Activated CD8-positive, alpha-beta T cell treated with anti-CD3 and anti-CD28 coated beads, Interleukin-2, amount 10 ng/mL, durations not matched to agents 7 days and 5 days (primary cell): ENCODE results near the gene LUZP4. TPM values are rescaled to one million over a fixed set of nuclear protein-coding genes. Genes with fewer than 3 reads are reported as not detected.

Experiments
- ATAC-seq: fragments of 150-1000 bp; cut with Tn5 transposase; one replicate; pipeline ENCODE4 v1.10.0; 2021; ENCODE audit warnings: moderate library complexity
- CTCF ChIA-PET: fragments of 350-600 bp; sonication (Branson Sonifier 250); formaldehyde crosslinking; loops from one replicate; lab custom pipeline; 2021; ENCODE audit warnings: antibody characterized with exemption; lab: Charles Lee
- POLR2A ChIA-PET: fragments of 350-600 bp; sonication (Branson Sonifier 250); formaldehyde crosslinking; loops from one replicate; lab custom pipeline; 2021; ENCODE audit warnings: antibody characterized with exemption; lab: Charles Lee
- DNase-seq: peaks from one replicate; pipeline ENCODE4 v3.0.0-alpha.2; 2020
- H3K27ac Mint-ChIP-seq: one replicate; pipeline ENCODE4 v1.8.0; 2021; ENCODE audit warnings: mild to moderate bottlenecking, mixed read lengths
- H3K27me3 Mint-ChIP-seq: one replicate; pipeline ENCODE4 v1.8.0; 2021; ENCODE audit warnings: low read depth, mixed read lengths
- H3K36me3 Mint-ChIP-seq: one replicate; pipeline ENCODE4 v1.8.0; 2021; ENCODE audit warnings: low read depth, mixed read lengths
- H3K4me1 Mint-ChIP-seq: one replicate; pipeline ENCODE4 v1.8.0; 2021; ENCODE audit warnings: low read depth, mixed read lengths
- H3K4me3 Mint-ChIP-seq: one replicate; pipeline ENCODE4 v1.8.0; 2021; ENCODE audit warnings: mild to moderate bottlenecking, mixed read lengths
- H3K9me3 Mint-ChIP-seq: one replicate; pipeline ENCODE4 v1.8.0; 2022; ENCODE audit warnings: mixed read lengths; ENCODE audit not compliant: insufficient read depth
- total RNA-seq, 2 experiments: library from RNA; stranded (reverse); gene quantifications; one replicate each; pipeline ENCODE4 v1.2.3, GENCODE V29; 2021

Gene LUZP4
- total RNA-seq: not detected

- Mint-ChIP-seq H3K27me3 (no peaks in the 10 kb centered on the region), H3K27ac (no peak within 1 kb of the TSS), H3K4me3 (no peak within 1 kb of the TSS), H3K4me1 (no peaks in the 10 kb centered on the region), H3K9me3 (no peaks in the 10 kb centered on the region), H3K36me3 (no peaks in the 10 kb centered on the region)
- ATAC-seq (no peak), DNase-seq (no peak)
- POLR2A ChIA-PET: no interaction called here
- CTCF ChIA-PET: no interaction called here
Observed at GRCh38 chrX:115289465-115289864, at the start of gene LUZP4. LUZP4 (plus strand) TSS chrX:115289715; CDS start chrX:115289760, 45 bp downstream.

GRCh38 chrX:115251458-115252233 is 37.9 kb upstream of the LUZP4 start:
- no peaks in the 10 kb centered on the region for H3K4me1 Mint-ChIP-seq
- no peak overlapping the region for H3K4me3 Mint-ChIP-seq
- H3K27me3 Mint-ChIP-seq: no peaks in the 10 kb centered on the region
- POLR2A ChIA-PET: no interaction called here
- CTCF ChIA-PET: no interaction called here
- no peak overlapping the region for H3K27ac Mint-ChIP-seq
- no peaks in the 10 kb centered on the region for H3K9me3 Mint-ChIP-seq
- DNase-seq (no peak), ATAC-seq (no peak)
- no peaks in the 10 kb centered on the region for H3K36me3 Mint-ChIP-seq

- ChIA-PET POLR2A (no interaction called here), CTCF (no interaction called here)
- Mint-ChIP-seq H3K4me3 (no peak overlapping the region), H3K27me3 (no peaks in the 10 kb centered on the region), H3K4me1 (no peaks in the 10 kb centered on the region), H3K9me3 (no peaks in the 10 kb centered on the region), H3K36me3 (no peaks in the 10 kb centered on the region), H3K27ac (no peak overlapping the region)
- no peak for ATAC-seq
- no peak for DNase-seq
Observed at GRCh38 chrX:115255003-115255402, 34.5 kb upstream of the LUZP4 start.

GRCh38 chrX:115257711-115258110 is 31.8 kb upstream of the LUZP4 start:
- H3K27me3 Mint-ChIP-seq: no peaks in the 10 kb centered on the region
- no peaks in the 10 kb centered on the region for H3K4me1 Mint-ChIP-seq
- H3K9me3 Mint-ChIP-seq: no peaks in the 10 kb centered on the region
- H3K4me3 Mint-ChIP-seq: no peak overlapping the region
- no peaks in the 10 kb centered on the region for H3K36me3 Mint-ChIP-seq
- ChIA-PET CTCF (no interaction called here), POLR2A (no interaction called here)
- ATAC-seq: no peak
- H3K27ac Mint-ChIP-seq: no peak overlapping the region
- no peak for DNase-seq

GRCh38 chrX:115259238-115259875 is 30.2 kb upstream of the LUZP4 start:
- no peaks in the 10 kb centered on the region for H3K36me3 Mint-ChIP-seq
- H3K9me3 Mint-ChIP-seq: no peaks in the 10 kb centered on the region
- POLR2A ChIA-PET: no interaction called here
- ATAC-seq (no peak), DNase-seq (no peak)
- H3K27me3 Mint-ChIP-seq: no peaks in the 10 kb centered on the region
- H3K4me1 Mint-ChIP-seq: no peaks in the 10 kb centered on the region
- CTCF ChIA-PET: no interaction called here
- no peak overlapping the region for H3K27ac Mint-ChIP-seq
- H3K4me3 Mint-ChIP-seq: no peak overlapping the region

GRCh38 chrX:115260330-115260729 is 29.2 kb upstream of the LUZP4 start:
- Mint-ChIP-seq H3K36me3 (no peaks in the 10 kb centered on the region), H3K4me1 (no peaks in the 10 kb centered on the region), H3K27me3 (no peaks in the 10 kb centered on the region), H3K9me3 (no peaks in the 10 kb centered on the region), H3K4me3 (no peak overlapping the region), H3K27ac (no peak overlapping the region)
- ATAC-seq (no peak), DNase-seq (no peak)
- POLR2A ChIA-PET: no interaction called here
- CTCF ChIA-PET: no interaction called here

GRCh38 chrX:115261148-115261547 is 28.4 kb upstream of the LUZP4 start:
- CTCF ChIA-PET: no interaction called here
- Mint-ChIP-seq H3K4me1 (no peaks in the 10 kb centered on the region), H3K27ac (no peak overlapping the region), H3K36me3 (no peaks in the 10 kb centered on the region), H3K9me3 (no peaks in the 10 kb centered on the region), H3K4me3 (no peak overlapping the region), H3K27me3 (no peaks in the 10 kb centered on the region)
- POLR2A ChIA-PET: no interaction called here
- no peak for DNase-seq
- no peak for ATAC-seq

- H3K4me3 Mint-ChIP-seq: no peak overlapping the region
- no peak for ATAC-seq
Observed at GRCh38 chrX:115264009-115264408, 25.5 kb upstream of the LUZP4 start.

GRCh38 chrX:115266300-115266699 is 23.2 kb upstream of the LUZP4 start:
- no peak for ATAC-seq
- Mint-ChIP-seq H3K27ac (no peak overlapping the region), H3K4me1 (no peaks in the 10 kb centered on the region), H3K27me3 (no peaks in the 10 kb centered on the region), H3K36me3 (no peaks in the 10 kb centered on the region), H3K9me3 (no peaks in the 10 kb centered on the region), H3K4me3 (no peak overlapping the region)
- ChIA-PET CTCF (no interaction called here), POLR2A (no interaction called here)
- DNase-seq: no peak

More at GRCh38 chrX:115264009-115264408, 25.5 kb upstream of the LUZP4 start:
- no peaks in the 10 kb centered on the region for H3K36me3 Mint-ChIP-seq
- H3K9me3 Mint-ChIP-seq: no peaks in the 10 kb centered on the region
- no peaks in the 10 kb centered on the region for H3K27me3 Mint-ChIP-seq
- no peak for DNase-seq
- no peak overlapping the region for H3K27ac Mint-ChIP-seq
- ChIA-PET POLR2A (no interaction called here), CTCF (no interaction called here)
- H3K4me1 Mint-ChIP-seq: no peaks in the 10 kb centered on the region

- no peaks in the 10 kb centered on the region for H3K9me3 Mint-ChIP-seq
- no peaks in the 10 kb centered on the region for H3K4me1 Mint-ChIP-seq
- ChIA-PET POLR2A (no interaction called here), CTCF (no interaction called here)
- no peak overlapping the region for H3K4me3 Mint-ChIP-seq
- DNase-seq (no peak), ATAC-seq (no peak)
- no peaks in the 10 kb centered on the region for H3K36me3 Mint-ChIP-seq
- no peaks in the 10 kb centered on the region for H3K27me3 Mint-ChIP-seq
- no peak overlapping the region for H3K27ac Mint-ChIP-seq
Observed at GRCh38 chrX:115268421-115268820, 21.1 kb upstream of the LUZP4 start.

GRCh38 chrX:115269051-115269683 is 20.3 kb upstream of the LUZP4 start:
- CTCF ChIA-PET: no interaction called here
- DNase-seq (no peak), ATAC-seq (no peak)
- POLR2A ChIA-PET: no interaction called here
- H3K36me3 Mint-ChIP-seq: no peaks in the 10 kb centered on the region
- no peaks in the 10 kb centered on the region for H3K27me3 Mint-ChIP-seq
- H3K4me3 Mint-ChIP-seq: no peak overlapping the region
- no peaks in the 10 kb centered on the region for H3K4me1 Mint-ChIP-seq
- no peaks in the 10 kb centered on the region for H3K9me3 Mint-ChIP-seq
- H3K27ac Mint-ChIP-seq: no peak overlapping the region

GRCh38 chrX:115284877-115285276 is 4.6 kb upstream of the LUZP4 start:
- POLR2A ChIA-PET: no interaction called here
- DNase-seq (no peak), ATAC-seq (no peak)
- H3K27ac Mint-ChIP-seq: no peak overlapping the region
- no peaks in the 10 kb centered on the region for H3K36me3 Mint-ChIP-seq
- no peak overlapping the region for H3K4me3 Mint-ChIP-seq
- H3K9me3 Mint-ChIP-seq: no peaks in the 10 kb centered on the region
- H3K4me1 Mint-ChIP-seq: no peaks in the 10 kb centered on the region
- no peaks in the 10 kb centered on the region for H3K27me3 Mint-ChIP-seq
- CTCF ChIA-PET: no interaction called here
